Measurements from ENCODE around the gene MOG. TPM values are rescaled to one million over a fixed set of nuclear protein-coding genes. Genes with fewer than 3 reads are reported as not detected.

Gene MOG
- 1 to 10 TPM in 1 of 2 donors, under 1 TPM in 1; 0.16 to 2.4 TPM for total RNA-seq

- Histone ChIP-seq H3K27me3 (no peaks in the 10 kb centered on the region), H3K27ac (peak within 1 kb of the TSS; percentile 76 to 92), H3K36me3 (no peaks in the 10 kb centered on the region), H3K4me3 (no peak within 1 kb of the TSS), H3K9me3 (no peaks in the 10 kb centered on the region), H3K4me1 (peaks cover 0 to 25% of the 10 kb centered on the region in 2 donors)
- DNase-seq (ENCODE audit: low spot score), result no peak
- no peak for TF ChIP-seq CTCF (IDR thresholded peaks at IDR 0.05)
These were observed at the start of gene MOG for GRCh38 chr6:29656798-29657197. Gene MOG (plus strand): TSS chr6:29657092. CDS start chr6:29657210, 118 bp downstream.

GRCh38 chr6:29608131-29608530 is 48.8 kb upstream of the MOG start:
- peaks cover 93% of the 10 kb centered on the region for H3K36me3 ChIP-seq
- H3K4me3 ChIP-seq, result no peak overlapping the region
- H3K9me3 ChIP-seq, result no peaks in the 10 kb centered on the region
- no peak for DNase-seq (ENCODE audit: low spot score)
- no peak overlapping the region for H3K27ac ChIP-seq
- H3K27me3 ChIP-seq, result no peaks in the 10 kb centered on the region
- H3K4me1 ChIP-seq, result no peaks in the 10 kb centered on the region
- TF ChIP-seq CTCF (IDR thresholded peaks at IDR 0.05), result no peak

DNA sequence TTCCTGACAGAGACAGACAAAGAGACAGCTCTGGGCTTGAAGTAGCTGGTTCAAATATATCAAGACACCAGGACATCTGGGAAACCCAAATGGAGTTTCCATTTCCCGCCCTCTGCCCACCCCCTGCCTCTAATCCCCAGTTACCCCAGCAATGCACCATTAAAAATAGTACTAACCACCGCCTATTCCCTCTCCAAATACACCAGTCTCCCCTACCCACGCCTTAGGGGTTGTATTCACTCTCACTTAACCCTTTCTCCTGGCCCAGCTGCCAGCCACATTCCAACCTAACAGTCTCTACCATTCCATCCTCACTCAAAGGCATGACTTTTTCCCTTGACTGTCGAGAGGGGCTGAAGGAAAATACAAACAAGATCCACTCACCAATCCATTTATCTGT is 46.4 kb upstream of the MOG start:
- Histone ChIP-seq H3K4me1 (no peaks in the 10 kb centered on the region), H3K27me3 (no peaks in the 10 kb centered on the region), H3K9me3 (no peaks in the 10 kb centered on the region), H3K27ac (no peak overlapping the region), H3K36me3 (peaks cover 79% of the 10 kb centered on the region), H3K4me3 (no peak overlapping the region)
- TF ChIP-seq CTCF (IDR thresholded peaks at IDR 0.05), result no peak
- DNase-seq (ENCODE audit: low spot score), result no peak

DNA sequence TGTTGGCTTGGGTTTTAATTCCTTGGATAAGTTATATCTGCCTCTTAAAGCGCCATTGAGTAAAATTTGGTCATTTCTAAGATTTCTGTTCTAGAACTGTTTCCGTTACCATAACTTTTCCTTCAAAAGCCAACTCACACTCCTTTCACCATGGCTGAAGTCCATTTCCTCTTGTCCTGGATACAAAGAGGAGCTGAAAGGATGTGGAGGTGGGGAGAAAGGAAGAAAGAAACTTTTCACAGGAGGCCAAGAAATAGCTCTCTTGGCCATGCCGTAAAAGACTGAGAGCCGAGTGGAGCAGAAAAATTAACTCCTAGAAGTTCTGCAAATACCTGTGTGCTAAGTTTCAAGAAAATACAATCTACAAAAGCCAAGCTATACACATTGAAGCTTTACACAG is 45.5 kb upstream of the MOG start:
- no peak for TF ChIP-seq CTCF (IDR thresholded peaks at IDR 0.05)
- Histone ChIP-seq H3K36me3 (peaks cover 79% of the 10 kb centered on the region), H3K27ac (no peak overlapping the region)

GRCh38 chr6:29617782-29618554 is 38.9 kb upstream of the MOG start:
- H3K36me3 ChIP-seq, result peaks cover 33% of the 10 kb centered on the region

More for the DNA sequence above, 45.5 kb upstream of the MOG start:
- DNase-seq (ENCODE audit: low spot score), result no peak
- Histone ChIP-seq H3K4me1 (no peaks in the 10 kb centered on the region), H3K27me3 (no peaks in the 10 kb centered on the region), H3K9me3 (no peaks in the 10 kb centered on the region), H3K4me3 (no peak overlapping the region)

More at GRCh38 chr6:29617782-29618554, 38.9 kb upstream of the MOG start:
- Histone ChIP-seq H3K4me1 (no peaks in the 10 kb centered on the region), H3K9me3 (no peaks in the 10 kb centered on the region), H3K4me3 (no peak overlapping the region), H3K27ac (no peak overlapping the region), H3K27me3 (no peaks in the 10 kb centered on the region)
- TF ChIP-seq CTCF (IDR thresholded peaks at IDR 0.05), result no peak
- DNase-seq (ENCODE audit: low spot score), result no peak

Measured in right atrium auricular region (tissue), 2 donors.